Measurements from ENCODE around the gene DUSP9.
A peak's percentile ranks its signal among the peaks of the same experiment; 100 is the strongest.
"Not testable (repeated sequence)": the region's sequence is repeated elsewhere in the genome, so short reads cannot be mapped to it uniquely, and the experiment has no call there.

The DUSP9 gene

GRCh38 chrX:153604666-153605380, 42.2 kb upstream of the DUSP9 start:
- H3K4me3 ChIP-seq (ENCODE audit: low read depth in 1 of 2, low read length in 2 of 2); H3K9me3 ChIP-seq (ENCODE audit: control insufficient read depth in 1 of 2, low read length in 2 of 2); H3K9ac ChIP-seq (ENCODE audit: low read depth in 1 of 2, low read length in 2 of 2); H3K27ac ChIP-seq (ENCODE audit: low read depth, low read length); H3K36me3 ChIP-seq (ENCODE audit: control insufficient read depth in 1 of 2, insufficient read depth in 2 of 2, low read length in 2 of 2); H3K27me3 ChIP-seq (ENCODE audit: control insufficient read depth in 1 of 2, insufficient read depth in 2 of 2, low read length in 2 of 2): not testable (repeated sequence)
- peaks cover 8 to 10% of the 10 kb centered on the region in 2 donors for H3K4me1 ChIP-seq (ENCODE audit: control insufficient read depth in 1 of 2, insufficient read depth in 2 of 2, low read length in 2 of 2)

DNA sequence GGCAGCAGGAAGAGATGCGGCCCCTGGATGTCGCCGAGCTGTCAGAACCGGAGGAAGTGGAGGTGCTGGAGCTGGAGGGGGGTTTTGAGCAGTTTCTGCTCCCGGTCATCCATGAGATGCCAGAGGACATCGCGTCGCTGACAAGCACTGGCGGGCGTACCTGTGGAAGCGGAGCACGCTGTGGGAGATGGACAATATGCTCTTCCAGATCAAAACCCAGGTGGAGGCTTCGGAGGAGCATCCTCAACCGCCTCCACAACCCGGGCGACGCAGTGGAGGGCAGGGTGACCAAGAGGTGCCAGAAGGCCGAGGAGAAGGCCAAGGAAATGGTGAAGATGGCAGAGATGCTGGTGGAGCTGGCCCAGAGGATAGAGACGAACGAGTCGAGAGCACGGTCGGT, 40.5 kb upstream of the DUSP9 start:
- Histone ChIP-seq H3K9me3 (ENCODE audit: control insufficient read depth in 1 of 2, low read length in 2 of 2) (no peaks in the 10 kb centered on the region), H3K9ac (ENCODE audit: low read depth in 1 of 2, low read length in 2 of 2) (no peak overlapping the region), H3K36me3 (ENCODE audit: control insufficient read depth in 1 of 2, insufficient read depth in 2 of 2, low read length in 2 of 2) (no peaks in the 10 kb centered on the region), H3K4me3 (ENCODE audit: low read depth in 1 of 2, low read length in 2 of 2) (no peak overlapping the region), H3K27me3 (ENCODE audit: control insufficient read depth in 1 of 2, insufficient read depth in 2 of 2, low read length in 2 of 2) (no peaks in the 10 kb centered on the region), H3K27ac (ENCODE audit: low read depth, low read length) (no peak overlapping the region), H3K4me1 (ENCODE audit: control insufficient read depth in 1 of 2, insufficient read depth in 2 of 2, low read length in 2 of 2) (no peaks in the 10 kb centered on the region)

GRCh38 chrX:153608376-153608775, 38.6 kb upstream of the DUSP9 start:
- Histone ChIP-seq H3K9ac (ENCODE audit: low read depth in 1 of 2, low read length in 2 of 2) (no peak overlapping the region), H3K27ac (ENCODE audit: low read depth, low read length) (no peak overlapping the region), H3K4me1 (ENCODE audit: control insufficient read depth in 1 of 2, insufficient read depth in 2 of 2, low read length in 2 of 2) (no peaks in the 10 kb centered on the region), H3K4me3 (ENCODE audit: low read depth in 1 of 2, low read length in 2 of 2) (no peak overlapping the region), H3K9me3 (ENCODE audit: control insufficient read depth in 1 of 2, low read length in 2 of 2) (no peaks in the 10 kb centered on the region), H3K36me3 (ENCODE audit: control insufficient read depth in 1 of 2, insufficient read depth in 2 of 2, low read length in 2 of 2) (no peaks in the 10 kb centered on the region), H3K27me3 (ENCODE audit: control insufficient read depth in 1 of 2, insufficient read depth in 2 of 2, low read length in 2 of 2) (no peaks in the 10 kb centered on the region)

GRCh38 chrX:153608806-153609205, 38.2 kb upstream of the DUSP9 start:
- Histone ChIP-seq H3K27me3 (ENCODE audit: control insufficient read depth in 1 of 2, insufficient read depth in 2 of 2, low read length in 2 of 2) (no peaks in the 10 kb centered on the region), H3K4me1 (ENCODE audit: control insufficient read depth in 1 of 2, insufficient read depth in 2 of 2, low read length in 2 of 2) (no peaks in the 10 kb centered on the region), H3K9ac (ENCODE audit: low read depth in 1 of 2, low read length in 2 of 2) (no peak overlapping the region), H3K36me3 (ENCODE audit: control insufficient read depth in 1 of 2, insufficient read depth in 2 of 2, low read length in 2 of 2) (no peaks in the 10 kb centered on the region), H3K27ac (ENCODE audit: low read depth, low read length) (no peak overlapping the region), H3K9me3 (ENCODE audit: control insufficient read depth in 1 of 2, low read length in 2 of 2) (no peaks in the 10 kb centered on the region), H3K4me3 (ENCODE audit: low read depth in 1 of 2, low read length in 2 of 2) (no peak overlapping the region)

GRCh38 chrX:153609917-153610835, 36.8 kb upstream of the DUSP9 start:
- H3K9ac ChIP-seq (ENCODE audit: low read depth in 1 of 2, low read length in 2 of 2), result no peak overlapping the region
- no peaks in the 10 kb centered on the region for H3K9me3 ChIP-seq (ENCODE audit: control insufficient read depth in 1 of 2, low read length in 2 of 2)
- H3K36me3 ChIP-seq (ENCODE audit: control insufficient read depth in 1 of 2, insufficient read depth in 2 of 2, low read length in 2 of 2), result no peaks in the 10 kb centered on the region
- H3K27ac ChIP-seq (ENCODE audit: low read depth, low read length), result no peak overlapping the region
- peak overlapping the region; percentile 22 to 40 for H3K4me3 ChIP-seq (ENCODE audit: low read depth in 1 of 2, low read length in 2 of 2)
- no peaks in the 10 kb centered on the region for H3K4me1 ChIP-seq (ENCODE audit: control insufficient read depth in 1 of 2, insufficient read depth in 2 of 2, low read length in 2 of 2)
- no peaks in the 10 kb centered on the region for H3K27me3 ChIP-seq (ENCODE audit: control insufficient read depth in 1 of 2, insufficient read depth in 2 of 2, low read length in 2 of 2)

- no peaks in the 10 kb centered on the region for H3K9me3 ChIP-seq (ENCODE audit: control insufficient read depth in 1 of 2, low read length in 2 of 2)
- no peaks in the 10 kb centered on the region for H3K27me3 ChIP-seq (ENCODE audit: control insufficient read depth in 1 of 2, insufficient read depth in 2 of 2, low read length in 2 of 2)
- H3K9ac ChIP-seq (ENCODE audit: low read depth in 1 of 2, low read length in 2 of 2), result no peak overlapping the region
- H3K4me1 ChIP-seq (ENCODE audit: control insufficient read depth in 1 of 2, insufficient read depth in 2 of 2, low read length in 2 of 2), result no peaks in the 10 kb centered on the region
- H3K27ac ChIP-seq (ENCODE audit: low read depth, low read length), result no peak overlapping the region
- H3K4me3 ChIP-seq (ENCODE audit: low read depth in 1 of 2, low read length in 2 of 2), result no peak overlapping the region
- H3K36me3 ChIP-seq (ENCODE audit: control insufficient read depth in 1 of 2, insufficient read depth in 2 of 2, low read length in 2 of 2), result no peaks in the 10 kb centered on the region
Measured at GRCh38 chrX:153610836-153611213, 36.2 kb upstream of the DUSP9 start.

DNA sequence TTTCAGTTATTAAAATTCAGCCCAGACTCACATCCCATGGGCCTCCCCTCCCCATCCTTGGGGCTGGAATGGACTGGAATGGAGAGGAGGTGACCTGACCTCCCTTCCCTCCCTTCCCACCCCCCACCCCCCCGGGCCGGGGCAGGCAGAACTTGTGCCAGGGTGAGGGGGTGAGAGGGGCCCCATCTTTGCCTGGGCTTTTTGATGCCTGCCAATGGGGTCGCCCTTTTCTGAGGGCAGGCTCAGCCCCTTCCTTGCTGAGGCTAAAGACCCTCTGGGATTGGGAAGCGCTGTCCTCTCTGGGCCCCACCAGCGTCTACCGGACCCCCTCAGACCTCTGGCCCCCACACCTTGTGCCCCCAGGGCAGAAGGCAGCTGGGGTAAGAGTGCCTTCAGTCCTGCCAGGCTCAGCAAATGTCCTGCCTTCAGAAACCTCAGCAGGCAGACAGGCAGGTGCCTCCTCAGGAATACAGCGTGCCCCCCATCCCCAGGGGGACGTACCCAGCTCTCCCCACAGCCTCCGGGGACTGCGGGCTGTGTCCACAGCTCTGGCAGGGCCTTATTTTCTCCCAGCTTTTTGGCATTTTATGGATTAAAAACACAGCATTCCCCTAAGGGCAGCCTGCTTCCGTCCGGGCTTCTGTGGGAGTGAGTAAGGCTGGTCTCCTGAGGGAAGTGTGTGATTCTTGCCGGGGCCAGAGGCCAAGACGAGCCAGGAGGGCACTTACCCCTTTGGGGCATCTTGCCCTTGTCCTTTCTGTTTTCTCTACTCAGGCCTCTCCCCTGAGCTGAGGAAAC, 35.5 kb upstream of the DUSP9 start:
- Histone ChIP-seq H3K27ac (ENCODE audit: low read depth, low read length) (no peak overlapping the region), H3K27me3 (ENCODE audit: control insufficient read depth in 1 of 2, insufficient read depth in 2 of 2, low read length in 2 of 2) (no peaks in the 10 kb centered on the region), H3K9me3 (ENCODE audit: control insufficient read depth in 1 of 2, low read length in 2 of 2) (no peaks in the 10 kb centered on the region), H3K4me3 (ENCODE audit: low read depth in 1 of 2, low read length in 2 of 2) (no peak overlapping the region), H3K9ac (ENCODE audit: low read depth in 1 of 2, low read length in 2 of 2) (no peak overlapping the region), H3K36me3 (ENCODE audit: control insufficient read depth in 1 of 2, insufficient read depth in 2 of 2, low read length in 2 of 2) (no peaks in the 10 kb centered on the region), H3K4me1 (ENCODE audit: control insufficient read depth in 1 of 2, insufficient read depth in 2 of 2, low read length in 2 of 2) (no peaks in the 10 kb centered on the region)

DNA sequence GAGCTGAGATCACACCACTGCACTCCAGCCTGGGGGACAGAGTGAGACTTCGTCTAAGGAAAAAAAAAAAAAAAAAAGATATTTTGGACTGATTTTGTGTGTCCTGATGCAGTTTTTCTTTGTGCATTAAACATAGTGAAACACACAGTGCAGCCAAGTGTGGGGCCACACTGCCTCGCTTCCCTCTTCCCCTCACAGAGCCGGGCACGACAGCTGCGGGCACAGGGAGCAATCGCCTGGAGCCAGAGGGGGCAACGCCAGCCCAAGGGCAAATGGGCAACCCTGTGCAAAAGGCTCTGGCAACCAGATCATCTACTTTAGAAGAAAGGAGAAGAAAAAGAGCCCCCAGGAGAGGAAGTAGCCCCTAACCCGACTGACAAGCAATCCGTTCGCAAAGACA, 34.6 kb upstream of the DUSP9 start:
- H3K9ac ChIP-seq (ENCODE audit: low read depth in 1 of 2, low read length in 2 of 2), result no peak overlapping the region
- no peak overlapping the region for H3K27ac ChIP-seq (ENCODE audit: low read depth, low read length)
- H3K27me3 ChIP-seq (ENCODE audit: control insufficient read depth in 1 of 2, insufficient read depth in 2 of 2, low read length in 2 of 2), result no peaks in the 10 kb centered on the region
- H3K9me3 ChIP-seq (ENCODE audit: control insufficient read depth in 1 of 2, low read length in 2 of 2), result no peaks in the 10 kb centered on the region
- no peaks in the 10 kb centered on the region for H3K36me3 ChIP-seq (ENCODE audit: control insufficient read depth in 1 of 2, insufficient read depth in 2 of 2, low read length in 2 of 2)
- H3K4me1 ChIP-seq (ENCODE audit: control insufficient read depth in 1 of 2, insufficient read depth in 2 of 2, low read length in 2 of 2), result no peaks in the 10 kb centered on the region
- H3K4me3 ChIP-seq (ENCODE audit: low read depth in 1 of 2, low read length in 2 of 2), result no peak overlapping the region

DNA sequence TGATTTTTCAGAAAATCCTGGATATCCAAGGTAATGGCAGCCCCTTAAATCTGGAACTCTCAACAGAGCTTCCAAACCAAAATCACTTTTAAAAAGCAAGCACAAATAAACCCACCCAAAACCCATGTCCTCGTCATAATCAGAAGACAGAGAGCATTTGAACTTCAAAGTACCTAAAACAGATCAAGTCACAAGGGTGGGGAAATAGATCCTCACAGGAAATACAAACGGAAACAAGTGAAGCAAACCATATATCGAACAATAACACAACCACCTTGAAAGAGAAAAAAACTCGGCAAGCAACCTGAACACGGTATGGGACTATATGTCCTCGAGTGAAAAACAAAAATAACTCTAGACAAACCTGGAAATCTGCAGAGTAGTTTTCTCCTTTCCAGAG, 32.2 kb upstream of the DUSP9 start:
- Histone ChIP-seq H3K27ac (ENCODE audit: low read depth, low read length) (no peak overlapping the region), H3K27me3 (ENCODE audit: control insufficient read depth in 1 of 2, insufficient read depth in 2 of 2, low read length in 2 of 2) (no peaks in the 10 kb centered on the region), H3K9me3 (ENCODE audit: control insufficient read depth in 1 of 2, low read length in 2 of 2) (no peaks in the 10 kb centered on the region), H3K4me1 (ENCODE audit: control insufficient read depth in 1 of 2, insufficient read depth in 2 of 2, low read length in 2 of 2) (no peaks in the 10 kb centered on the region), H3K36me3 (ENCODE audit: control insufficient read depth in 1 of 2, insufficient read depth in 2 of 2, low read length in 2 of 2) (no peaks in the 10 kb centered on the region), H3K4me3 (ENCODE audit: low read depth in 1 of 2, low read length in 2 of 2) (no peak overlapping the region), H3K9ac (ENCODE audit: low read depth in 1 of 2, low read length in 2 of 2) (no peak overlapping the region)

GRCh38 chrX:153620576-153620975, 26.4 kb upstream of the DUSP9 start:
- Histone ChIP-seq H3K4me3 (ENCODE audit: low read depth in 1 of 2, low read length in 2 of 2) (no peak overlapping the region), H3K27ac (ENCODE audit: low read depth, low read length) (no peak overlapping the region), H3K27me3 (ENCODE audit: control insufficient read depth in 1 of 2, insufficient read depth in 2 of 2, low read length in 2 of 2) (no peaks in the 10 kb centered on the region), H3K9ac (ENCODE audit: low read depth in 1 of 2, low read length in 2 of 2) (no peak overlapping the region), H3K9me3 (ENCODE audit: control insufficient read depth in 1 of 2, low read length in 2 of 2) (no peaks in the 10 kb centered on the region), H3K36me3 (ENCODE audit: control insufficient read depth in 1 of 2, insufficient read depth in 2 of 2, low read length in 2 of 2) (no peaks in the 10 kb centered on the region), H3K4me1 (ENCODE audit: control insufficient read depth in 1 of 2, insufficient read depth in 2 of 2, low read length in 2 of 2) (no peaks in the 10 kb centered on the region)
